Activated T-cell treated with anti-CD3 and anti-CD28 coated beads for 4 hours (primary cell): ENCODE results near the gene KBTBD2.
A peak's percentile ranks its signal among the peaks of the same experiment; 100 is the strongest.
"Not testable (repeated sequence)": the region's sequence is repeated elsewhere in the genome, so short reads cannot be mapped to it uniquely, and the experiment has no call there.

Experiments
- DNase-seq: peaks from one replicate; pipeline ENCODE4 v3.0.0-alpha.2; 2020

KBTBD2 gene

DNA sequence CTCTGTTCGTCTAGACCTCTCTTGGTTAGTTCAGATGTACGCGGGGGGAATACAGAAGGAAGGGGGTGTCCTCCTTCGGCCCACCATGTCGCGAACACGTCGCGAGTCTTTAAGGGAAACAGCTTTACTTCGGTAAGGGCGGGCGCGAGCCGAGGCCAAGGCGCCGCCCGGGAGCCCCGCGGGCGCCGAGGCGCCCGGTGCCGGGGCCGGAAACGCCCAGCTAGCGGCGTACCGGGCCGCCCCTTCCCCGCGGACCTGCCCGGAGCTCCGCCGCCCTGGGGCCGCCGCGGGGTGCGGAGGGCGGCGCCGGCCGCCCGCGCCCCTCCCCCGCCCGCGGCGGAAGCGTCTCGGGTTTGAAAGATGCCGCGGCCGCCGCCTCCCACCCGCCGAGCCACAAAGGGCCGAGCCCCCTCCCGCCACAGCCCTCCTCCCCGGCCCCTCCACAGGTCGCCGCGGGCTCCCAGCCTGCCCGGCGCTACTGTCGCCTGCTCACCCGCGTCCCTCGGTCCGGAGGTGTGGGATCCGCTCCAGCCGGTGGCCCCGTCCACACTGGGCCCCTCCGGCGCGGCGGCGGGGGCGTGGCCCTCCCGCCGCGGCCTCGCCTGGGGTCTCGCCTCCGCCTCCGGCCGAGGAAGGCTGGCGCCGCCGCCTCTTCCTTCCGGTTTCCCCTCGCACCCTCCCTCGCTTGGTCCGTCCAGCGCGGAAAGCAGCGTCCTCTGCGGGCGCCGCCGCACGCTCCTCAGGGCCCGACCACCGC is at the start of gene KBTBD2:
TSS of gene KBTBD2 (minus strand) at position 718 of the 757 bp plus-strand sequence. CDS start 12,156 bp downstream, outside the sequence.
- DNase-seq, result peak; percentile 59

DNA sequence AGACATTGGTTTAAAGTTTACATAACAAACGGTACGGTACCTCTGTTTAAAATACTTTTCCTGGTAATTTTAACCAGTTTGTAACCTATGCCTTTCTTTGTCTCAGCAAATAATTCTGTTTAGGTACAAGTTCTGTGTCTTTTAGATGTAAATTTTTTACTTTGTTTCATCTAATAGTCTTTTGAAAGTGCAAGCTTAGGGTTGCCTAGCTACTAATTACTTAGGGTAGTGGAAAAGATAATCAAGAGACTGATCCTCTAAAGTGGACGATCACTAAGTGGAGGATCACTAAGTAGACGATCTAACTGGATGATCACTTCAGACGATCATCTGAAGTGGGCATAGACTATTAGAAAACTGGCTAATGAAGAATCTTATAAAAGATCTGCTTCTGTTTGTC is 49.6 kb upstream of the KBTBD2 start:
- no peak for DNase-seq

- DNase-seq, result no peak
Measured at GRCh38 chr7:32937344-32938174, 46.0 kb upstream of the KBTBD2 start.

- DNase-seq, result no peak
Measured at GRCh38 chr7:32936689-32937088, 45.1 kb upstream of the KBTBD2 start.

DNA sequence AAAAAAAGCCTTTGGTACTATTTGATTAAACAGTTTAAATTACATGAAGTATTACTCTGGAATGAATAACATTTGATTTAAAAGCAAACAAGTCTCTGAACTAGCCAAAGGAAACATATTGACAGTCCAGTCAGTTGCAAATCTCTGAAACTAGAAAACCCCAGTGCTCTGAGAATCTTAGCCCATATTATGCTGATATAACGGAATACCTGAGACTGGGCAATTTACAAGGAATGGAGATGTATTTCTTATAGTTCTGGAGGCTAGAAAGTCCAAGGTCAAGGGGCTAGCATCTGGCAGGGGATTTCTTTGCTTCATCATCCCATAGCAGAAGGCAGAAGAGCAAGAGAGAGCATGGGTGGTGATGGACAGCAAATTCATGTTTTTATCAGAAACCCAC is 44.0 kb upstream of the KBTBD2 start:
- DNase-seq, result no peak

DNA sequence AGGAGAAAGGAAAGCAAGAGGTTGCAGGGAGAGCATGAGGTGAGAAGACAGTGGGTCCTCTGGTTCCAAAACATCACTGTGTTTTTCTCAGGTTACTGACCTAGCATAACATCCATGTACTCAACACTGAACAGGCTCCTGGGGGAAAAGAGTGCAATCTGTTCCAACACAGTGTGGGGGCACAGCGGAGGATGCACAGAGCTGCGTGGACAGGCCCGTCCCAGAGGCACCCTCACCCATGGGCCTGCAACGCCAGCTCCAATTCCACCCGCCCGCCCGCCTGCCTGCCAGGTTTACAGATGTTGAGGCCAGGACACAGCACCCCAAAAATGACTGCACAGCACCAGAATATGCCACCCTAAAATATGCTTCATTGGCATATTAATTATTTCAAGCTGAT is 38.8 kb upstream of the KBTBD2 start:
- no peak for DNase-seq

DNA sequence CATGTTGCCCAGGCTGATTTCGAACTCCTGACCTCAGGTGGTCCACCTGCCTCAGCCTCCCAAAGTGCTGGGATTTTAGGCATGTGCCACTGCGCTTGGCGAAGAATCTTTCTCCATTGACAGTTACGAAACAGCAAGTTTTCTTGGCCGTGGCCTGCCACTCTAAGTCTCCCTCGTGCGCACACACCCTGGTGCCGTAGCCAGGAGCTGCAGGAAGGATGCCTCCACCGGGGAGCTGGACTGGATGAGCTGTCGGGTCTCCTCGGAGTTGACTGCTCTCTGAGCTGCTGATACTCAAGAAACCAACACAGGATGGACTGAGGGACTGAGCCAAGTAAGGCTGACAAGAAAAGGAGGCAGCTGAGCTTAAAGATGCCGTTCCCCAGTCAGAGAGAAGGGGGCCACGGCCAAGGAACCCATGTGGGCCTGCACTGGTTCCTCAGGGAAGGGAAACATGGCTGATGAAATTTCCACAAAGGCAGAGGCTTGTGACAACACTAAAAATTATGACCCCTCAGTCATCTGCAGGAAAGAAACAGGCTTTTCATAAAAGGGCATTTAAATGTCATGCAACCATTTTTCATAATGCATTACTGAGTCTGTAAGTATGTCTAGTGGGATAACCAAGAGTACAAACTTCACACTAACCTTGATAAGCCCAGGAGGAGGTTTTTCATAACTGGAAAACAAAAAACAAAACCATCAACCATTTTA is 38.0 kb upstream of the KBTBD2 start:
- no peak for DNase-seq

DNA sequence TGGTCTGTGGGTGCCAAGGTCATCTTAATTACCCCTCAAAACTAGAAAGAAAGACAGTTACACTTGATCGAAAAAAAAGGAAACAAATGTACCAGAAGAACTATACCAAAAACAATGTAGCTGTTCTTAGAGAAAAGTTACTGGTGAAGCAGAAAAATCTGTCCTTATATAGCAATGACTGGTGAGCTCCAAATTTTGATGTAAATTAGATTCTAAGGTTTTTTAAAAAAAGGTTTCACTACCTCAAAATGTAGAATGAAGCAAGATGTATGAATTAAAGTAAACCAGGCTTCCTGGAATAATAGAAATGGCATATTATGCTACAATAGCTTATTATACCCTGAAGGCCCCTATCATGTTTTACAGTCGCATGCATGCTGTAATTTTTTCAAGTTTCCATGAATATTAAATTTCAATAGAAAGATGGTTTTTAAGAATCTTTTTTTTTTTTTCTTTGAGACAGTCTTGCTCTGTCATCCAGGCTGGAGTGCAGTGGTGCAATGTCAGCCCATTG is 37.3 kb upstream of the KBTBD2 start:
- DNase-seq, result no peak

DNA sequence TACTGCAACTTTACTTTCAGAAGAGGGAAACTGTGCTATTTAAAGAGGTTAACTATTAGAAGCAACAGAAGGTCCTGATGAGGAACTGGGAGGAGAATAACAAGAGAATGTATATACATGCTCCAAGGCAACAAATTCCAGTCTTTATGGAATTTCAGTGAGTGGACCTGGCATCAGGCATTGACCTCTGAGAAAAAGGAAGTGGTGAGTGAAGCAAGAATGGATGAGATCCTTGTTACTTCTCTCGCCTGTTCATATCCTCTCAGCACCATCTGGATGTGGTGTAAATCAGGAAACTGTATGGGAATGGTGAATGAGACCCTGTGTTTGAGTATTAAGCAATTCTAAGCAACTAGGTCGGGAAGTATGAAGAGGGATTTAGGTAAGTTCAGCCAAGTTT is 30.3 kb upstream of the KBTBD2 start:
- no peak for DNase-seq

- DNase-seq, result not testable (repeated sequence)
Measured at GRCh38 chr7:32916994-32917393, 25.4 kb upstream of the KBTBD2 start.

- no peak for DNase-seq
Measured at GRCh38 chr7:32916006-32916405, 24.4 kb upstream of the KBTBD2 start.

DNA sequence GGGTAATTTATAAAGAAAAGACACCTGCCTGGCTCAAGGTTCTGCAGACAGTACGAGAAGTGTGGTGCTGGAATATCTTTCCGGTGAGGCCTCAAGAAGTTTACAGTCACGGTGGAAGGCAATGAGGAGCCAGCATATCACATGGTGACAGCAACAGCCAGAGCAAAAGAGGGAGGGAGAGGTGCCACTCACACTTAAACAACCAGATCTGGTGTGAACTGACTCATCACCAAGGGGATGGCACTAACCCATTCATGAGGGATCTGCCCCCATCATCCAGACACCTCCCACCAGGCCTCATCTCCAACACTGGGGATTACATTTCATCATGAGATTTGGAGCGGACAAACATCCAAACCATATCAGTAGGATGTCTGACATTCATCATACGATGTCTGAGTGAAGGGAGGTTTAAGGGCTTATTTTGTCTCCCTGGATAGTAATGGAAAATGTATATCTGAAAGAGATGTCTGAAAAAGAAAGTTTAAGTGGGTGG is 23.5 kb upstream of the KBTBD2 start:
- no peak for DNase-seq

- DNase-seq, result no peak
Measured at GRCh38 chr7:32914184-32914583, 22.6 kb upstream of the KBTBD2 start.

- no peak for DNase-seq
Measured at GRCh38 chr7:32910195-32910594, 18.6 kb upstream of the KBTBD2 start.

DNA sequence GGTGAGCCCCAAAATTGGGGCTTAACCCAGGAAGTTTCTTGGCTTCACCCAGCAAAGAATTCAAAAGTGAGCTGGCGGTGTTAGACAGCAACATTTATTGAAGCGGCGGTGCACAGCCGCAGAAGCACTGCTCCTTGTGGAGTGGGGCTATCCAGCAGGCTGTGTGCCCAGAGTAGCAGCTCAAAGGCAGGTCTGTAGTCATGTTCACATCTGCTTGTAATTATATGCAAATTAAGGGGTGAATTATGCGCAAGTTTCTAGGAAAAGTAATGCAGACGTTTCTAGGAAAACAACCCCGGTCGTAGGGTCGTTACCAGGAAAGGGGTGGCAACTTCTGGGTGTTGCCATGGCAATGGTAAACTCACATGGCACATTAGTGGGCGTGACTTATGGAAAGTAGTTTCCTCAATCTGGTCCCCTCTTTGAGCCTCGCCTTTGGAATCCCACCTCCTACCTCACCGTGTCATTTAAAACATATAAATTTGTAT is 13.7 kb upstream of the KBTBD2 start:
- DNase-seq, result peak; percentile 65

DNA sequence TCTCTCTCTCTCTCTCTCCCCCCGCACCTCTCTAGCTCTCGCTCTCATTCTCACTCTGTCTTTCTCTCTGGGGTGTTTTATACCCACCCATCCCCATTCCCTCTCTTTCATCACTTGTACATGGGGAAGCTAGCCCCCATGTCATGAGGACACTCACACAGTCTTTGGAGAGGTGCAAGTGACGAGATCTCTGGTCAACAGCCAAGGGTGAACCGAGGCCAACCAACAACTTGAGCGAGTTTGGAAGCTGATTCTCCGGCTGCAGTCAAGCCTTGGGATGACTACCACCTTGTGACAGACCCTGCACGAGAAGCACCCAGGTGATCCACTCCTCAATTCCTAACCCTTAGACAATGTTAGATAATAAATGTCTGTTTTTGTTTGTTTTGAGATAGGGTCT is 10.1 kb upstream of the KBTBD2 start:
- no peak for DNase-seq

DNA sequence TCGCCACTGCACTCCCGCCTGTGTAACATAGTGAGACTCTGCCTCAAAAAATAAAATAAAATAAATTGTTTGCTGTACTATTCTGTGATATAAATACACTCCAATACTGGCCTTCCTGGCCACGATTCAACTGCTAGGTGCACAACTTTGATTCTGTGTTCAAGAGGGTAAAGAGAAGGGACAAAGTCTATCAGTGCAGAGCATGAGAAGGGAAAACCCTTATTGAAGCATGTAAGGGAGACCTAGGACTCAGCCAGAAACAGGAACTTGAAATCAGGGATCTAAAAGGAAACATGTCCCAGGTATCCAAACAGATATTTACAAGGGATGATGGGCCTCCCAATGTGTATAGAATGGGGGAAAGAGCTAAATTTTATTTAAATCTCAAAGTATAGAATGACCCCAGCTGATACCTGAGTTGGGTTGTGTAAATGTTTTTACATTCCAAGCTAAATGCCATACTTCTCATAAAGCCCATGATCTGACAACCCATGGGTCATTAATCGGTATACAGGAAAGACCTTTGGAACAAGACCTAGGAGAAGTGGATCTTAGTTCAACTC is 9.0 kb upstream of the KBTBD2 start:
- DNase-seq, result no peak

GRCh38 chr7:32897376-32897775 is 5.8 kb upstream of the KBTBD2 start:
- not testable (repeated sequence) for DNase-seq

DNA sequence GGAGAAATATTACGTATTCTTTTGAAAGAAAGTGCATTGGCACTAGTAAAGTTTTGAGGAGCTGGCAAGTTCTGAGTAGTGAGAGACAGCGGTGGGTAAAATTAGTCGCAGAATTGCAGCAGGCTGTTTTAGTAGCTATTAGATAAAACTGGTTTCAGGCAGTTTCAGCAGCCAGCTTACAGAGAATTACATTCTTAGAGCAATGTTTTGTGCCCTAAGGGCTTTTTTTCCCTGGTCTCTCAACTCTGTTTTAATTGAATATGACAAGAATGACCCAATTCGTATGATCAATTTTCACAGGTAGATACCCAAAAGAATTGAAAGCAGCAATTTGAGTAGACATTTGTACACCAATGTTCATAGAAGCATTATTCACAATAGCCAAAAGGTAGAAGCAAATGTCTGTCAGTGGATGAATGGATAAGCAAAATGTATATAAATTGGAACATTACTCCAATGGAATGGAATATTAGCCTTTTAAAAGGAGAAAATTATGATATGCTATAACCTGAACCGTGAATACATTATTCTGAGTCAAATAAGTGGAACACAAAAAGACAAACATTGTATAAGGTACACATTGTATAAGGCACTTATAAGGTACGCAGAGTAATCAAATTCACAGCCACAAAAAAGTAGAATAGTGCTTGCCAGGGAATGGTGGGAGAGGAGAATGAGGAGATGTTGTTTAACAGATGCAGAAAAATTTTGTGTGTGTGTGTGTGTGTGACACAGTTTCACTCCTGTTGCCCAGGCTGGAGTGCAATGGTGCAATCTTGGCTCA is 5.2 kb upstream of the KBTBD2 start:
- no peak for DNase-seq

DNA sequence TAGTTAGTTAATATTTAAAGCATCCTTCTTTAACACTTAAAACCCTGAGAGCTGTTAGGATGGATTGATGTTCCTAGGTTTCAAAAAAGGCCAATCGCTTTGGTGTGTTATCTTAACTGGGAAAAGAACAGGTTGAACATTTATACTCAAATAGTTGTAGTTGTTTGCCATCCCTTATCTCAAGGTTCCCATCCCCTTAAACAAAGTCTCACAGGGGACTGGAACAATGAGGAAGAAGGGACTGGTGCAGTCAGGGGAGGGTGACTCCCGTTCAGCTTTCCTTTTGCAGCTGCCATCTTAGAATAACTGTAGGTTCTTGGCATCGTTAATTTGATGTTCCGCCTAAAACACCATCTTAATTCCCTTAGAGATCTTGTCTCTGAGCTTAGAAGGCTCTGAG is 2.6 kb upstream of the KBTBD2 start:
- no peak for DNase-seq

DNA sequence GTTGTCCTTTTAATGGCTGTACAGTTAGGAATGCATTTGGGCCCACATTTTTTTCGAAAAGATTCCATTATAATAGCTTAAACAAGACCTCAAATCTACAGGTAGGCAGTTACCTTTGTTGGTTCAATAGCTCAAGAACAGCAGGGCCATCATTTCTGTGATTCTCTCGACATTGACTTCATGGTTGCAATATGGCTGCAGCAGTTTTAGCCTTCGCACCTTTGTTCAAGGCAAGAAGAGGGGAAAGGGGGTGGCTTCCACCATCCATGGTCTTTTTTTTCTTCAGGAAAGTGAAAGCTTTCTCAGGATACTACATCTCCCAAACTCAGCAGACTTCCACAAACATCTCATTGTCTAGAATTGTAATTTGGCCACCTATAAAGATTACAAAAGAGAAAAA is 2.2 kb upstream of the KBTBD2 start:
- DNase-seq, result no peak

DNA sequence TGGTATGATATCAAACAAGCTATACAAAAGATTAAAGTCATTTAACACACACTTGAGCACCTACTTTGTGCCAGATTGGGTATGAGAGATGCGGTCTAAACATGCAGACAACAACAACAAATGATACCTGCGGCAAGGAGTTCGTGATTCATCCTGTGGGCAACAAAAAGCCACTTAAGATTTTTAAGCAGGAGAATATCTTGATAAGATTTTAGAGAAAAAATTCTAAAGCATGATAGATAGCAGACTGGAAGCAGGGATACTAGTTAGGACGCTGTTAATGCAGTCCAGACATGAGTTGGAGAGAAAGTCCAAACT is 1.6 kb upstream of the KBTBD2 start:
- no peak for DNase-seq
